ENCODE measurements around the gene SLIT3.

DNA sequence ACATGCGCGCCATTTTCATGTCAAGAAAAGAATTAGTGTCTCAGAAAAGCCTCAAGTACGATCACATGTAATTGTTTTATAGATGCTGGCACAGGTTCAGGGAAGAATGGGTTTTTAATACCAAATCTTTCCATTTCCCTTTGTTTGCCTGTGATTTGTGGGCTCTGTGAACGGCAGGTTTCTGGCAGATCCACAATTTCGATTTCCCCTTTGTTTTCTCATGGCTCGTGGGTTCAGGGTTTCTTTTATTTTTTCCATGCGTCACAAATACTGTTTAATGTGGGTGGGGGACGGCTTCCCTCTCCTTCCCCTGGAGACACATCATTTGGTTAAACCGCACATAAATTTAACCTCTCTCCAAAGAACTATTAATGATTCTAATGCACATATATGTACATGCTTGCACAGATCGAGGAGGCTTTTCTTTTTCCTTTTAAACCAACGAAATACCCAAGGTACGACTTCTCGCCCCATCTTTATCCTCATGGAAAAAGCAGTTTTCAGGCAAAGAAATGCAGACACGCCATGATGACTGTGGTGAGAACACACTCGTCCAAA is 195.9 kb downstream of the SLIT3 start:
- TF ChIP-seq, protein P1, sequence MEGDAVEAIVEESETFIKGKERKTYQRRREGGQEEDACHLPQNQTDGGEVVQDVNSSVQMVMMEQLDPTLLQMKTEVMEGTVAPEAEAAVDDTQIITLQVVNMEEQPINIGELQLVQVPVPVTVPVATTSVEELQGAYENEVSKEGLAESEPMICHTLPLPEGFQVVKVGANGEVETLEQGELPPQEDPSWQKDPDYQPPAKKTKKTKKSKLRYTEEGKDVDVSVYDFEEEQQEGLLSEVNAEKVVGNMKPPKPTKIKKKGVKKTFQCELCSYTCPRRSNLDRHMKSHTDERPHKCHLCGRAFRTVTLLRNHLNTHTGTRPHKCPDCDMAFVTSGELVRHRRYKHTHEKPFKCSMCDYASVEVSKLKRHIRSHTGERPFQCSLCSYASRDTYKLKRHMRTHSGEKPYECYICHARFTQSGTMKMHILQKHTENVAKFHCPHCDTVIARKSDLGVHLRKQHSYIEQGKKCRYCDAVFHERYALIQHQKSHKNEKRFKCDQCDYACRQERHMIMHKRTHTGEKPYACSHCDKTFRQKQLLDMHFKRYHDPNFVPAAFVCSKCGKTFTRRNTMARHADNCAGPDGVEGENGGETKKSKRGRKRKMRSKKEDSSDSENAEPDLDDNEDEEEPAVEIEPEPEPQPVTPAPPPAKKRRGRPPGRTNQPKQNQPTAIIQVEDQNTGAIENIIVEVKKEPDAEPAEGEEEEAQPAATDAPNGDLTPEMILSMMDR (IDR thresholded peaks at IDR 0.05): no peak
- no peak for TF ChIP-seq POLR2A (IDR thresholded peaks at IDR 0.05)
